Medulla oblongata (tissue), 1 donor: ENCODE data around the gene AUTS2.
A peak's percentile ranks its signal among the peaks of the same experiment; 100 is the strongest.

Source experiments
- DNase-seq: peaks from one replicate; pipeline ENCODE4 v3.0.0-alpha.2; 2015; ENCODE audit errors: extremely low spot score

Gene AUTS2

GRCh38 chr7:69598081-69598486, at the start of gene AUTS2:
AUTS2 (plus strand) TSS chr7:69598475; CDS start chr7:69599654, 1,179 bp downstream.
- DNase-seq, result peak; percentile 95

- DNase-seq, result no peak
Observed at GRCh38 chr7:69550991-69551390, 47.3 kb upstream of the AUTS2 start.

GRCh38 chr7:69553190-69553589, 45.1 kb upstream of the AUTS2 start:
- DNase-seq, result no peak

- DNase-seq, result no peak
Observed at GRCh38 chr7:69561266-69561960, 36.9 kb upstream of the AUTS2 start.

- peak; percentile 89 for DNase-seq
Observed at GRCh38 chr7:69564454-69565417, 33.5 kb upstream of the AUTS2 start.

- DNase-seq, result no peak
Observed at GRCh38 chr7:69567800-69568199, 30.5 kb upstream of the AUTS2 start.

GRCh38 chr7:69568266-69568665, 30.0 kb upstream of the AUTS2 start:
- DNase-seq, result no peak

GRCh38 chr7:69575651-69576050, 22.6 kb upstream of the AUTS2 start:
- no peak for DNase-seq

- peak; percentile 45 for DNase-seq
Observed at GRCh38 chr7:69577221-69577620, 21.1 kb upstream of the AUTS2 start.

GRCh38 chr7:69585169-69585568, 13.1 kb upstream of the AUTS2 start:
- no peak for DNase-seq

GRCh38 chr7:69586321-69586720, 12.0 kb upstream of the AUTS2 start:
- no peak for DNase-seq

GRCh38 chr7:69588773-69589172, 9.5 kb upstream of the AUTS2 start:
- peak; percentile 91 for DNase-seq

GRCh38 chr7:69591805-69592204, 6.5 kb upstream of the AUTS2 start:
- DNase-seq, result no peak

- no peak for DNase-seq
Observed at GRCh38 chr7:69593511-69593910, 4.8 kb upstream of the AUTS2 start.

- DNase-seq, result no peak
Observed at GRCh38 chr7:69595415-69595814, 2.9 kb upstream of the AUTS2 start.

GRCh38 chr7:69596056-69596455, 2.2 kb upstream of the AUTS2 start:
- peak; percentile 22 for DNase-seq

- no peak for DNase-seq
Observed at GRCh38 chr7:69596723-69597277, 1.5 kb upstream of the AUTS2 start.

GRCh38 chr7:69597278-69598076, 798 bp upstream of the AUTS2 start:
- DNase-seq, result peak; percentile 45

GRCh38 chr7:69598487-69599285, 411 bp downstream of the AUTS2 start:
- DNase-seq, result peak; percentile 59

GRCh38 chr7:69599286-69599954, 1.1 kb downstream of the AUTS2 start:
- DNase-seq, result no peak
